PC-3 (cell line): ENCODE measurements around the gene MBNL1.

ENCODE experiments used
- CTCF ChIP-seq: fragments of 300-600 bp; sonication (generic); conservative IDR thresholded peaks from 2 replicates; pipeline ENCODE4 v1.5.1; 2017; ENCODE audit warnings: antibody characterized with exemption, low read depth, mild to moderate bottlenecking, low read length
- EZH2 ChIP-seq: fragments of 300-600 bp; sonication (generic); IDR thresholded peaks from one replicate; pipeline ENCODE4 v1.6.1; 2017; ENCODE audit warnings: antibody characterized with exemption, mild to moderate bottlenecking, low read length; ENCODE audit not compliant: unreplicated experiment
- EZH2phosphoT487 ChIP-seq: fragments of 300-600 bp; sonication (generic); IDR thresholded peaks from 2 replicates; pipeline ENCODE4 v1.6.1; 2018; ENCODE audit warnings: mild to moderate bottlenecking, antibody characterized with exemption, low read length, borderline replicate concordance

DNA sequence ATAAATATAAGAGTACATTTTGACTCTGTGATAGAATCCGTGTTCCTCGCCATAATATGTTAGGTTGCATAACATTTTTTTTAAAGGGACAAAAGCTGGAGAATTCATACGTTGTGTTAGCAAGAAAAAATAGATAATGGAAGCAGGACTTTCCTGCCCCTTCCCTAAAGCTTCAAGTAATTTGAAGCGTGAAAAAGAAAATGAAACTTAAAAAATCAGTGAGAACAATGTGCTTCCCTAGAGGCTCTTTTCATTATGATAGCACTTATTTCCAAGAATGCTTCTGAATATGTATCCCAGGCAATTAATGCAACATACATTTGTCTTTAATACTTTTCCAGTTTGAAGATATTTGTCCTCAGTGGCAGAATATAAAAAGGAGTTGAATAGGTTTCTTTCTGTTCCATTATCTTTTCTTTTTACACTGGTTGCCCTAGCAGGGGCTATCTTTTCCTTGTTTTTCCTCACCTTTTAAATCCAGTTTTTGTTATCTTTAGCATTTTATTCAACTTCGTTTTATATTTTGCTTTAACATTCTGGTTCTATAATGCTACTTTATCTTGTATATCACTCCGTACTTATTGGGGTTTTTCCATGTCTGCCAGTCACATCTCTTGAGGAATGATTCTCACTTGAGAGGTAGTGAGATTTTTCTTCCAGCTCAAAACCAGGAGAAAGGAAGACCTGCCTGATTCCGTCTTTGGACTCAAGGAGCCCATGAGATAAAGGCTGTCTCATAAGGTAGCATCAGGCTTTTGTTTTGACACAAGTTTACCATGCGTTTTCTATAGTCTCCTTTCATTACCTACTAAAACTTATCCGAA lies 113.8 kb downstream of the MBNL1 start:
- TF ChIP-seq EZH2 (no peak), CTCF (no peak), EZH2phosphoT487 (no peak)
